ENCODE data around the gene MAGI2.

GRCh38 chr7:77989981-77990566 is 1463.4 kb downstream of the MAGI2 start:
- TF ChIP-seq, protein P1, sequence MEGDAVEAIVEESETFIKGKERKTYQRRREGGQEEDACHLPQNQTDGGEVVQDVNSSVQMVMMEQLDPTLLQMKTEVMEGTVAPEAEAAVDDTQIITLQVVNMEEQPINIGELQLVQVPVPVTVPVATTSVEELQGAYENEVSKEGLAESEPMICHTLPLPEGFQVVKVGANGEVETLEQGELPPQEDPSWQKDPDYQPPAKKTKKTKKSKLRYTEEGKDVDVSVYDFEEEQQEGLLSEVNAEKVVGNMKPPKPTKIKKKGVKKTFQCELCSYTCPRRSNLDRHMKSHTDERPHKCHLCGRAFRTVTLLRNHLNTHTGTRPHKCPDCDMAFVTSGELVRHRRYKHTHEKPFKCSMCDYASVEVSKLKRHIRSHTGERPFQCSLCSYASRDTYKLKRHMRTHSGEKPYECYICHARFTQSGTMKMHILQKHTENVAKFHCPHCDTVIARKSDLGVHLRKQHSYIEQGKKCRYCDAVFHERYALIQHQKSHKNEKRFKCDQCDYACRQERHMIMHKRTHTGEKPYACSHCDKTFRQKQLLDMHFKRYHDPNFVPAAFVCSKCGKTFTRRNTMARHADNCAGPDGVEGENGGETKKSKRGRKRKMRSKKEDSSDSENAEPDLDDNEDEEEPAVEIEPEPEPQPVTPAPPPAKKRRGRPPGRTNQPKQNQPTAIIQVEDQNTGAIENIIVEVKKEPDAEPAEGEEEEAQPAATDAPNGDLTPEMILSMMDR (conservative IDR thresholded peaks at IDR 0.05; ENCODE audit: low read length), result peak; percentile 69
- TF ChIP-seq EZH2phosphoT487 (IDR thresholded peaks at IDR 0.05; ENCODE audit: borderline replicate concordance, low read depth, low read length), result no peak
